Liver (tissue), 9 donors: Measurements from ENCODE around the gene EFNA2. TPM values are rescaled to one million over a fixed set of nuclear protein-coding genes. Genes with fewer than 3 reads are reported as not detected.

Source experiments
- DNase-seq: peaks from one replicate; pipeline ENCODE4 v3.0.0-alpha.2; 2017; ENCODE audit warnings: low spot score
- H3K27ac ChIP-seq, 2 donors: one replicate each; pipeline ENCODE4 v1.7.0; 2013; ENCODE audit warnings: inconsistent platforms in 2 of 2, low read length in 2 of 2, control low read depth in 1 of 2, low read depth in 1 of 2, mild to moderate bottlenecking in 1 of 2
- H3K27me3 ChIP-seq, 4 donors: one replicate each; pipeline versions ENCODE4 v1.6.1 to v1.7.0; 2013; ENCODE audit warnings: low read length in 3 of 4, inconsistent platforms in 1 of 4, mild to moderate bottlenecking in 1 of 4, moderate library complexity in 1 of 4; ENCODE audit not compliant: control insufficient read depth in 4 of 4, insufficient read depth in 4 of 4
- H3K36me3 ChIP-seq, 4 donors: one replicate each; pipeline versions ENCODE4 v1.6.1 to v1.7.0; 2013; ENCODE audit warnings: low read length in 3 of 4, mild to moderate bottlenecking in 3 of 4, low read depth in 1 of 4, moderate library complexity in 1 of 4; ENCODE audit not compliant: control insufficient read depth in 4 of 4, insufficient read depth in 3 of 4
- H3K4me1 ChIP-seq, 4 donors: one replicate each; pipeline versions ENCODE4 v1.6.1 to v1.7.0; 2013; ENCODE audit warnings: low read length in 3 of 4, mild to moderate bottlenecking in 3 of 4, moderate library complexity in 1 of 4; ENCODE audit not compliant: control insufficient read depth in 4 of 4, insufficient read depth in 4 of 4
- H3K4me3 ChIP-seq, 3 donors: one replicate each; pipeline versions ENCODE4 v1.6.1 to v1.7.0; 2013; ENCODE audit warnings: low read length in 3 of 3, control low read depth in 1 of 3, low read depth in 1 of 3, mild to moderate bottlenecking in 1 of 3
- H3K9ac ChIP-seq, 2 donors: one replicate each; pipeline ENCODE4 v1.7.0; 2013; ENCODE audit warnings: low read length in 2 of 2, mild to moderate bottlenecking in 2 of 2, moderate library complexity in 2 of 2, control low read depth in 1 of 2, low read depth in 1 of 2
- H3K9me3 ChIP-seq, 4 donors: one replicate each; pipeline versions ENCODE4 v1.6.1 to v1.7.0; 2013; ENCODE audit warnings: low read length in 3 of 4; ENCODE audit not compliant: control insufficient read depth in 4 of 4
- EGR1 ChIP-seq, 2 donors: IDR thresholded peaks; 2 replicates each; pipeline ENCODE4 v1.6.1; 2016 to 2018; ENCODE audit warnings: antibody characterized with exemption in 2 of 2, low read depth in 2 of 2
- FOXA1 ChIP-seq: IDR thresholded peaks from 2 replicates; pipeline ENCODE4 v1.6.1; 2016; ENCODE audit warnings: antibody characterized with exemption
- FOXA2 ChIP-seq: IDR thresholded peaks from 2 replicates; pipeline ENCODE4 v1.6.1; 2016; ENCODE audit warnings: antibody characterized with exemption
- GABPA ChIP-seq, 2 donors: IDR thresholded peaks in 1 of 2; conservative IDR thresholded peaks in 1 of 2; 2 replicates each; pipeline ENCODE4 v1.6.1; 2016; ENCODE audit warnings: antibody characterized with exemption in 2 of 2, mild to moderate bottlenecking in 1 of 2, moderate library complexity in 1 of 2
- HNF4A ChIP-seq, 2 donors: conservative IDR thresholded peaks; 2 replicates each; pipeline ENCODE4 v1.6.1; 2016; ENCODE audit warnings: antibody characterized with exemption in 2 of 2, mild to moderate bottlenecking in 2 of 2
- HNF4G ChIP-seq: IDR thresholded peaks from 2 replicates; pipeline ENCODE4 v1.6.1; 2016; ENCODE audit warnings: antibody characterized with exemption
- JUND ChIP-seq, 2 donors: IDR thresholded peaks; 2 replicates each; pipeline ENCODE4 v1.6.1; 2016; ENCODE audit warnings: antibody characterized with exemption in 2 of 2
- NR2F2 ChIP-seq: IDR thresholded peaks from 2 replicates; pipeline ENCODE4 v1.6.1; 2016; ENCODE audit warnings: antibody characterized with exemption
- RAD21 ChIP-seq, 2 donors: IDR thresholded peaks; 2 replicates each; pipeline ENCODE4 v1.6.1; 2016; ENCODE audit warnings: antibody characterized with exemption in 2 of 2, mild to moderate bottlenecking in 2 of 2
- RXRA ChIP-seq, 2 donors: IDR thresholded peaks; 2 replicates each; pipeline ENCODE4 v1.6.1; 2017 to 2018; ENCODE audit warnings: antibody characterized with exemption in 2 of 2, mild to moderate bottlenecking in 1 of 2
- SP1 ChIP-seq: IDR thresholded peaks from 2 replicates; pipeline ENCODE4 v1.6.1; 2018; ENCODE audit warnings: antibody characterized with exemption, mild to moderate bottlenecking
- TAF1 ChIP-seq: conservative IDR thresholded peaks from 2 replicates; pipeline ENCODE4 v1.6.1; 2016; ENCODE audit warnings: antibody characterized with exemption, mild to moderate bottlenecking
- YY1 ChIP-seq: IDR thresholded peaks from 2 replicates; pipeline ENCODE4 v1.6.1; 2016; ENCODE audit warnings: antibody characterized with exemption, mild to moderate bottlenecking
- WGBS: extraction: QIAGEN DNeasy Blood & Tissue Kit; methylation state at CpG from one replicate; pipeline ENCODE4 v1.1.7; 2013; 5-methylcytosine and 5-hydroxymethylcytosine counted together
- polyA plus RNA-seq, 2 donors: library from polyadenylated mRNA; stranded (reverse) in 1 of 2; unstranded in 1 of 2; fragments of 200-250 nt in 1 of 2; fragments of >200 nt in 1 of 2; fragmentation: Nextera tagmentation in 1 of 2; extraction: Ambion mirVana in 1 of 2; gene quantifications; one replicate each; pipeline versions ENCODE4 v1.2.1 to v1.2.3, GENCODE V29; 2013 to 2015
- total RNA-seq, 2 donors: library from RNA; depleted of rRNA; stranded (reverse); fragments of >200 nt; gene quantifications; one replicate each; pipeline ENCODE4 v1.2.3, GENCODE V29; 2014
- TF ChIP-seq, protein P1 (sequence below): IDR thresholded peaks from 2 replicates; pipeline ENCODE4 v1.6.1; 2016; ENCODE audit warnings: antibody characterized with exemption
- TF ChIP-seq, protein P2 (sequence below): IDR thresholded peaks from 2 replicates; pipeline ENCODE4 v1.6.1; 2016; ENCODE audit warnings: antibody characterized with exemption, mild to moderate bottlenecking
- TF ChIP-seq, protein P3 (sequence below): fragments of 150-350 bp; IDR thresholded peaks from 2 replicates; pipeline ENCODE4 v1.5.1; 2017; ENCODE audit warnings: improper control_type of control experiment, low read depth, low read length; ENCODE audit not compliant: missing input control
- TF ChIP-seq, protein P4 (sequence below): IDR thresholded peaks from 2 replicates; pipeline ENCODE4 v1.6.1; 2016; ENCODE audit warnings: antibody characterized with exemption
- donor health status: healthy.
- donor health status: healthy.
- donor health status: healthy.
- donor health status: healthy.
- donor health status: healthy.

The EFNA2 gene
- total and polyA plus RNA-seq, 4 donors, result 0.98 to 9.8 (median 4.3) TPM

DNA sequence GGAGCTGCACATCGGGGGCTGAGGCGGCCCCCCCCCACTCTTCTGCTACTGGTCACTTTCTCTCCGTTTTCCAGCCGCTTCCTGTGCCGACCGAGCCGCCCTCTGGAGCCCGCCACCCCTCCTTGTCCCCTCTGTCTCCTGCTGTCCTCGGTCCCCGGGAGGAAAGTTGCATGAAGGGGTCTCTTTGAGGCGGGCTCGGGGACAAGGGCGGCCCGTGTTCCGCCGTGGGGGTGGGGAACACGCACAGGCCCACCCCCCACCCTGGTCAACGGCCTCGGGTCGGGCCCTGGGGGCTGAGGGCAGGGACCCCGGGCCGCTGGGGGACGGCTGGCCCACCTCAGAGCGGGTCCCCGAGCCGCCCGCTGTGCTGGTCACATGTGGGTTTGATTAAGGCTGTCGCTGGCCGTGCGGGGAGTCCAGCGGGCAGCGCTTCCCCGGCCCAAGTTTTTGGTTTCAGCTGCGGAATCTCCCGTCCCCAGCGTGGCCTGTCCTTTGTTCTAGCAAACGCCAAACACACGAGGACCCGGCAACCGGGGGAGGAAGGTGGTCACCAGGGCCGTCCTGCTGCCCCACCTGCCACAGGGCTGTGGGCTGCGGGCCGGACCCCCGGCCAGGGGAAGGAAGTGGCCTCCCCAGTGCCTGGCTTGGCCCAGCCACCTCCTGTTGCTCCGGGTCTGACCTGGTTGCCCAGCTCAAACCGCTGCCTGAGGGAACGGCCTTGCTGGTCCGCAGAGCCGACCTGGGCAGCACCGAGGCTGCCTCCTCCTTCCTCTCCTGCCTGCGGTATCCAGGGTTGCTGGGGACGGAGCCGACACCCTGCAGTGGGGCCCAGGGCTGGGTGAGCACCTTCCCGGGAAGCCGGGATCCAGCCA, 1.9 kb downstream of the EFNA2 start:
- Histone ChIP-seq H3K27me3 (no peaks in the 10 kb centered on the region), H3K27ac (no peak overlapping the region), H3K4me3 (no peak overlapping the region), H3K9me3 (no peaks in the 10 kb centered on the region), H3K36me3 (no peaks in the 10 kb centered on the region), H3K9ac (no peak overlapping the region), H3K4me1 (peaks cover 20 to 72% (median 49%) of the 10 kb centered on the region in 4 donors)
- WGBS, result 65% methylated on average over 55 of the region's 55 CpGs
- no peak for DNase-seq
- TF ChIP-seq NR2F2 (no peak), EGR1 (IDR thresholded peaks at IDR 0.05; ENCODE audit: low read depth in 2 of 2) (no peak), RAD21 (IDR thresholded peaks at IDR 0.05) (no peak), TAF1 (no peak), HNF4A (conservative IDR thresholded peaks at IDR 0.05) (no peak), RXRA (IDR thresholded peaks at IDR 0.05) (no peak), YY1 (no peak), FOXA2 (no peak), HNF4G (no peak), FOXA1 (no peak), GABPA (IDR thresholded peaks at IDR 0.05 in 1 of 2, conservative IDR thresholded peaks at IDR 0.05 in 1 of 2) (no peak), SP1 (no peak), JUND (IDR thresholded peaks at IDR 0.05) (no peak)
- TF ChIP-seq, protein P1, sequence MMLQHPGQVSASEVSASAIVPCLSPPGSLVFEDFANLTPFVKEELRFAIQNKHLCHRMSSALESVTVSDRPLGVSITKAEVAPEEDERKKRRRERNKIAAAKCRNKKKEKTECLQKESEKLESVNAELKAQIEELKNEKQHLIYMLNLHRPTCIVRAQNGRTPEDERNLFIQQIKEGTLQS, result no peak
- TF ChIP-seq, protein P2, sequence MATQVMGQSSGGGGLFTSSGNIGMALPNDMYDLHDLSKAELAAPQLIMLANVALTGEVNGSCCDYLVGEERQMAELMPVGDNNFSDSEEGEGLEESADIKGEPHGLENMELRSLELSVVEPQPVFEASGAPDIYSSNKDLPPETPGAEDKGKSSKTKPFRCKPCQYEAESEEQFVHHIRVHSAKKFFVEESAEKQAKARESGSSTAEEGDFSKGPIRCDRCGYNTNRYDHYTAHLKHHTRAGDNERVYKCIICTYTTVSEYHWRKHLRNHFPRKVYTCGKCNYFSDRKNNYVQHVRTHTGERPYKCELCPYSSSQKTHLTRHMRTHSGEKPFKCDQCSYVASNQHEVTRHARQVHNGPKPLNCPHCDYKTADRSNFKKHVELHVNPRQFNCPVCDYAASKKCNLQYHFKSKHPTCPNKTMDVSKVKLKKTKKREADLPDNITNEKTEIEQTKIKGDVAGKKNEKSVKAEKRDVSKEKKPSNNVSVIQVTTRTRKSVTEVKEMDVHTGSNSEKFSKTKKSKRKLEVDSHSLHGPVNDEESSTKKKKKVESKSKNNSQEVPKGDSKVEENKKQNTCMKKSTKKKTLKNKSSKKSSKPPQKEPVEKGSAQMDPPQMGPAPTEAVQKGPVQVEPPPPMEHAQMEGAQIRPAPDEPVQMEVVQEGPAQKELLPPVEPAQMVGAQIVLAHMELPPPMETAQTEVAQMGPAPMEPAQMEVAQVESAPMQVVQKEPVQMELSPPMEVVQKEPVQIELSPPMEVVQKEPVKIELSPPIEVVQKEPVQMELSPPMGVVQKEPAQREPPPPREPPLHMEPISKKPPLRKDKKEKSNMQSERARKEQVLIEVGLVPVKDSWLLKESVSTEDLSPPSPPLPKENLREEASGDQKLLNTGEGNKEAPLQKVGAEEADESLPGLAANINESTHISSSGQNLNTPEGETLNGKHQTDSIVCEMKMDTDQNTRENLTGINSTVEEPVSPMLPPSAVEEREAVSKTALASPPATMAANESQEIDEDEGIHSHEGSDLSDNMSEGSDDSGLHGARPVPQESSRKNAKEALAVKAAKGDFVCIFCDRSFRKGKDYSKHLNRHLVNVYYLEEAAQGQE, result no peak
- TF ChIP-seq, protein P3, sequence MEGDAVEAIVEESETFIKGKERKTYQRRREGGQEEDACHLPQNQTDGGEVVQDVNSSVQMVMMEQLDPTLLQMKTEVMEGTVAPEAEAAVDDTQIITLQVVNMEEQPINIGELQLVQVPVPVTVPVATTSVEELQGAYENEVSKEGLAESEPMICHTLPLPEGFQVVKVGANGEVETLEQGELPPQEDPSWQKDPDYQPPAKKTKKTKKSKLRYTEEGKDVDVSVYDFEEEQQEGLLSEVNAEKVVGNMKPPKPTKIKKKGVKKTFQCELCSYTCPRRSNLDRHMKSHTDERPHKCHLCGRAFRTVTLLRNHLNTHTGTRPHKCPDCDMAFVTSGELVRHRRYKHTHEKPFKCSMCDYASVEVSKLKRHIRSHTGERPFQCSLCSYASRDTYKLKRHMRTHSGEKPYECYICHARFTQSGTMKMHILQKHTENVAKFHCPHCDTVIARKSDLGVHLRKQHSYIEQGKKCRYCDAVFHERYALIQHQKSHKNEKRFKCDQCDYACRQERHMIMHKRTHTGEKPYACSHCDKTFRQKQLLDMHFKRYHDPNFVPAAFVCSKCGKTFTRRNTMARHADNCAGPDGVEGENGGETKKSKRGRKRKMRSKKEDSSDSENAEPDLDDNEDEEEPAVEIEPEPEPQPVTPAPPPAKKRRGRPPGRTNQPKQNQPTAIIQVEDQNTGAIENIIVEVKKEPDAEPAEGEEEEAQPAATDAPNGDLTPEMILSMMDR, result no peak
- TF ChIP-seq, protein P4, sequence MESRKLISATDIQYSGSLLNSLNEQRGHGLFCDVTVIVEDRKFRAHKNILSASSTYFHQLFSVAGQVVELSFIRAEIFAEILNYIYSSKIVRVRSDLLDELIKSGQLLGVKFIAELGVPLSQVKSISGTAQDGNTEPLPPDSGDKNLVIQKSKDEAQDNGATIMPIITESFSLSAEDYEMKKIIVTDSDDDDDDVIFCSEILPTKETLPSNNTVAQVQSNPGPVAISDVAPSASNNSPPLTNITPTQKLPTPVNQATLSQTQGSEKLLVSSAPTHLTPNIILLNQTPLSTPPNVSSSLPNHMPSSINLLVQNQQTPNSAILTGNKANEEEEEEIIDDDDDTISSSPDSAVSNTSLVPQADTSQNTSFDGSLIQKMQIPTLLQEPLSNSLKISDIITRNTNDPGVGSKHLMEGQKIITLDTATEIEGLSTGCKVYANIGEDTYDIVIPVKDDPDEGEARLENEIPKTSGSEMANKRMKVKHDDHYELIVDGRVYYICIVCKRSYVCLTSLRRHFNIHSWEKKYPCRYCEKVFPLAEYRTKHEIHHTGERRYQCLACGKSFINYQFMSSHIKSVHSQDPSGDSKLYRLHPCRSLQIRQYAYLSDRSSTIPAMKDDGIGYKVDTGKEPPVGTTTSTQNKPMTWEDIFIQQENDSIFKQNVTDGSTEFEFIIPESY, result no peak
